Endothelial cell of umbilical vein (primary cell): ENCODE results near the gene CMTM3. TPM values are rescaled to one million over a fixed set of nuclear protein-coding genes. Genes with fewer than 3 reads are reported as not detected.

ENCODE experiments used
- BruUV-seq: library from RNA; stranded (reverse); fragments of 400-500 nt; replicated peaks from 2 replicates; lab custom pipeline; 2021; lab: Mats Ljungman, UMichigan
- CTCF ChIA-PET: fragments of 300-600, 350-600 bp; sonication (Branson Sonifier 250); formaldehyde crosslinking; loops from one replicate; lab custom pipeline; 2021; ENCODE audit warnings: antibody characterized with exemption, inconsistent platforms; lab: Charles Lee
- POLR2A ChIA-PET: fragments of 300-600, 350-600 bp; sonication (Branson Sonifier 250); formaldehyde crosslinking; loops from one replicate; lab custom pipeline; 2021; ENCODE audit warnings: antibody characterized with exemption, inconsistent platforms; lab: Charles Lee
- DNase-seq: peaks from one replicate; pipeline ENCODE4 v3.0.0-alpha.2; 2011; ENCODE audit warnings: low read depth, low spot score
- FAIRE-seq: peaks from 2 replicates; lab custom pipeline; 2011; peaks lifted over from hg19 to GRCh38; lab: Jason Lieb, UNC
- H2AFZ ChIP-seq: 2 replicates; pipeline ENCODE4 v1.6.0; 2012; ENCODE audit warnings: low read depth, low read length, control low read depth, inconsistent platforms
- H3K27ac ChIP-seq: 2 replicates; pipeline ENCODE4 v1.5.1; 2011; ENCODE audit warnings: low read depth, mild to moderate bottlenecking, control low read depth, low read length, moderate library complexity; ENCODE audit not compliant: insufficient read depth
- H3K27me3 ChIP-seq, 2 experiments: 2 replicates each; pipeline versions ENCODE4 v1.6.0 to v1.6.1; 2011; ENCODE audit warnings: low read length in 2 of 2, mixed read lengths in 1 of 2; ENCODE audit not compliant: control insufficient read depth in 2 of 2, insufficient read depth in 2 of 2
- H3K36me3 ChIP-seq, 2 experiments: 2 replicates in 1 of 2; 3 replicates in 1 of 2; pipeline ENCODE4 v1.5.1; 2011; ENCODE audit warnings: low read length in 2 of 2, mild to moderate bottlenecking in 1 of 2, moderate library complexity in 1 of 2; ENCODE audit not compliant: control insufficient read depth in 2 of 2, insufficient read depth in 2 of 2; ENCODE audit errors: extremely low read depth in 1 of 2
- H3K4me1 ChIP-seq: 3 replicates; pipeline ENCODE4 v1.5.1; 2011; ENCODE audit warnings: mild to moderate bottlenecking, low read length; ENCODE audit not compliant: control insufficient read depth, insufficient read depth; ENCODE audit errors: extremely low read depth
- H3K4me2 ChIP-seq: 2 replicates; pipeline ENCODE4 v1.6.1; 2011; ENCODE audit warnings: low read length, control low read depth, mixed read lengths; ENCODE audit not compliant: insufficient read depth
- H3K4me3 ChIP-seq, 3 experiments: fragments of 200-600 bp in 1 of 3; sonication (generic), shearing (Covaris generic) in 1 of 3; replicated peaks in 1 of 3; 2 replicates each; pipeline ENCODE4 v1.5.1; 2011 to 2016; ENCODE audit warnings: control low read depth in 3 of 3, low read length in 3 of 3, mild to moderate bottlenecking in 2 of 3, inconsistent platforms in 1 of 3, low read depth in 1 of 3, moderate library complexity in 1 of 3; ENCODE audit not compliant: insufficient read depth in 1 of 3
- H3K79me2 ChIP-seq: 2 replicates; pipeline ENCODE4 v1.6.0; 2012; ENCODE audit warnings: low read length, inconsistent platforms; ENCODE audit not compliant: control insufficient read depth, insufficient read depth
- H3K9ac ChIP-seq: replicated peaks from 2 replicates; pipeline ENCODE3; 2011; ENCODE audit warnings: low read length, control low read depth; ENCODE audit not compliant: insufficient read depth; ENCODE audit errors: extremely low read depth
- H3K9me1 ChIP-seq: replicated peaks from 3 replicates; pipeline ENCODE4 v1.6.0; 2011; ENCODE audit warnings: mild to moderate bottlenecking, low read length; ENCODE audit not compliant: control insufficient read depth, insufficient read depth; ENCODE audit errors: extremely low read depth
- H3K9me3 ChIP-seq: replicated peaks from 2 replicates; pipeline ENCODE4 v1.5.1; 2012; ENCODE audit warnings: low read length, inconsistent platforms; ENCODE audit not compliant: control insufficient read depth, insufficient read depth
- H4K20me1 ChIP-seq: replicated peaks from 2 replicates; pipeline ENCODE3; 2011; ENCODE audit warnings: mild to moderate bottlenecking, low read length; ENCODE audit not compliant: control insufficient read depth, insufficient read depth; ENCODE audit errors: extremely low read depth
- CTCF ChIP-seq, 2 donors: IDR thresholded peaks; 1 replicate in 1 of 2; 2 replicates in 1 of 2; pipeline ENCODE4 v1.5.1; 2011; ENCODE audit warnings: low read length in 2 of 2, mild to moderate bottlenecking in 2 of 2, moderate library complexity in 2 of 2, control low read depth in 1 of 2, inconsistent platforms in 1 of 2, low read depth in 1 of 2; ENCODE audit not compliant: insufficient read depth in 1 of 2; ENCODE audit errors: extremely low read depth in 1 of 2
- EZH2 ChIP-seq: IDR thresholded peaks from 2 replicates; pipeline ENCODE4 v1.6.1; 2012; ENCODE audit warnings: borderline replicate concordance, low read depth, mild to moderate bottlenecking, moderate library complexity, low read length, inconsistent platforms; ENCODE audit not compliant: severe bottlenecking
- FOS ChIP-seq: IDR thresholded peaks from 2 replicates; pipeline ENCODE4 v1.6.1; 2011; ENCODE audit warnings: mild to moderate bottlenecking, low read length, moderate library complexity, borderline replicate concordance; ENCODE audit not compliant: insufficient read depth
- GATA2 ChIP-seq: IDR thresholded peaks from 2 replicates; pipeline ENCODE4 v1.7.0; 2011; ENCODE audit warnings: low read depth, mild to moderate bottlenecking, moderate library complexity, mixed read lengths, low read length; ENCODE audit not compliant: insufficient read length, insufficient read depth
- JUN ChIP-seq: IDR thresholded peaks from 2 replicates; pipeline ENCODE4 v1.6.1; 2011; ENCODE audit warnings: borderline replicate concordance, low read depth; ENCODE audit not compliant: insufficient read length, insufficient read depth
- MYC ChIP-seq: IDR thresholded peaks from one replicate; pipeline ENCODE4 v1.6.1; 2011; ENCODE audit warnings: mild to moderate bottlenecking, low read depth, low read length
- POLR2A ChIP-seq: IDR thresholded peaks from 2 replicates; pipeline ENCODE4 v1.6.1; 2012; ENCODE audit warnings: low read depth, mild to moderate bottlenecking, control low read depth, low read length
- POLR2AphosphoS5 ChIP-seq: IDR thresholded peaks from 2 replicates; pipeline ENCODE4 v1.6.1; 2012; ENCODE audit warnings: low read depth, mild to moderate bottlenecking, control low read depth, low read length, moderate library complexity; ENCODE audit not compliant: insufficient read depth
- dilution Hi-C: fragments of 300-500 bp; cut with MboI; formaldehyde crosslinking; loops from one replicate; pipeline ENCODE4 v1.15.0; 2019; ENCODE audit warnings: low sequenced_read_pairs; ENCODE audit not compliant: extremely low pct_ligation_motif_present
- intact Hi-C: fragments of 100-400 bp; cut with micrococcal nuclease; formaldehyde crosslinking; loops from one replicate; pipeline ENCODE4 v1.10.0; 2022
- polyA plus RNA-seq, 4 experiments: library from polyadenylated mRNA; depleted of rRNA in 3 of 4; stranded (reverse) in 3 of 4; unstranded in 1 of 4; fragments of >200 nt; gene quantifications; 2 replicates each; pipeline versions ENCODE4 v1.2.1 to v1.2.3, GENCODE V29; 2011 to 2012; ENCODE audit warnings: missing spikeins in 1 of 4
- total RNA-seq: library from RNA; stranded (reverse); gene quantifications from 2 replicates; pipeline ENCODE4 v1.2.3, GENCODE V29; 2021
- TF ChIP-seq, protein P1 (sequence below): IDR thresholded peaks from 2 replicates; pipeline ENCODE4 v1.6.1; 2011; ENCODE audit not compliant: insufficient read depth, insufficient read length

Gene CMTM3
- total and polyA plus RNA-seq, 2 donors (not counting 3 experiments of a cell fraction or from before 2014, with no cell fraction given) = 83.6 to 86.2 TPM

DNA sequence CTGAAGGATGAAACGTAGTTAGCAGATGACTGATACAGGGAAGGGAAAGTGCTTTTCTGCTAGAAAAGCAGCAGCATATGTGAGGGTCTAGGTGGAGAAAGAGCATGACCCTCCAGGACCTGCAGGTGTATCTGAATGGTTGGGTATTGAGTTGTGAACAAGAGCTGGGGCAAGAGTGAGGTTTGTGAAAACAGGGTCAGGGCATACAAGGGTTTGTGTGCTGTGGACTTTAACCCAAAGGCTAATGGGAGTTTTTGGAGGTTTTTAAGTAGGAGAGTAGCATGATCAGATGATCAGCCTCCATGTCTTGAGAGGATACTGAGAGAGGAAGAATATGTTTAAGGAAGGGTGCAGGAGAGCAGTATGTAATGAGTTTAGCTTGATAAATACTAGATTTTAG is 44.4 kb upstream of the CMTM3 start:
- BruUV-seq = no TSS peak
- Histone ChIP-seq H3K36me3 (peaks cover 4 to 11% of the 10 kb centered on the region in 2 experiments), H3K27ac (no peak overlapping the region), H2AFZ (no peak overlapping the region), H3K4me2 (no peak overlapping the region), H3K9me3 (no peaks in the 10 kb centered on the region), H3K4me1 (peaks cover 13% of the 10 kb centered on the region), H3K9ac (no peak overlapping the region), H3K4me3 (no peak overlapping the region), H3K79me2 (peaks cover 38% of the 10 kb centered on the region), H4K20me1 (no peaks in the 10 kb centered on the region), H3K27me3 (no peaks in the 10 kb centered on the region), H3K9me1 (no peaks in the 10 kb centered on the region)
- intact Hi-C loops (no loop called here), dilution Hi-C loops (no loop called here)
- TF ChIP-seq CTCF (IDR thresholded peaks at IDR 0.05; ENCODE audit: extremely low read depth in 1 of 2, insufficient read depth in 1 of 2, low read depth in 1 of 2, low read length in 2 of 2) (no peak), FOS (no peak), POLR2A (no peak), POLR2AphosphoS5 (no peak)
- POLR2A ChIA-PET = no interaction called here
- FAIRE-seq (no peak), DNase-seq (no peak)
- CTCF ChIA-PET = interaction anchor here (0.7 kb wide), 1 partner anchor 10 kb away, joined by 3 read pairs; no protein-coding TSS in a partner anchor

GRCh38 chr16:66561381-66562080 is 43.0 kb upstream of the CMTM3 start:
- no TSS peak for BruUV-seq
- FAIRE-seq (no peak), DNase-seq (no peak)
- TF ChIP-seq JUN (no peak), FOS (no peak), GATA2 (no peak), CTCF (IDR thresholded peaks at IDR 0.05; ENCODE audit: extremely low read depth in 1 of 2, insufficient read depth in 1 of 2, low read depth in 1 of 2, low read length in 2 of 2) (no peak), POLR2AphosphoS5 (no peak), EZH2 (no peak), MYC (no peak), POLR2A (no peak)
- TF ChIP-seq, protein P1, sequence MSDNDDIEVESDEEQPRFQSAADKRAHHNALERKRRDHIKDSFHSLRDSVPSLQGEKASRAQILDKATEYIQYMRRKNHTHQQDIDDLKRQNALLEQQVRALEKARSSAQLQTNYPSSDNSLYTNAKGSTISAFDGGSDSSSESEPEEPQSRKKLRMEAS = no peak
- Histone ChIP-seq H2AFZ (no peak overlapping the region), H3K4me3 (no peak overlapping the region), H3K79me2 (peaks cover 30% of the 10 kb centered on the region), H3K9ac (no peak overlapping the region), H3K9me3 (no peaks in the 10 kb centered on the region), H3K4me1 (peaks cover 19% of the 10 kb centered on the region), H3K4me2 (no peak overlapping the region), H3K27me3 (no peaks in the 10 kb centered on the region), H4K20me1 (no peaks in the 10 kb centered on the region), H3K36me3 (peaks cover 4 to 16% of the 10 kb centered on the region in 2 experiments), H3K27ac (no peak overlapping the region), H3K9me1 (no peaks in the 10 kb centered on the region)
- ChIA-PET CTCF (interaction anchor here (1.1 to 2.7 kb wide), 6 partner anchors 9 to 306 kb away, joined by 3 to 13 read pairs (median 4); partner anchors contain the start of gene CKLF), POLR2A (no interaction called here)
- dilution Hi-C loops (no loop called here), intact Hi-C loops (no loop called here)
